ENCODE results near the gene USP6.
"Not testable (repeated sequence)": the region's sequence is repeated elsewhere in the genome, so short reads cannot be mapped to it uniquely, and the experiment has no call there.

Gene USP6

DNA sequence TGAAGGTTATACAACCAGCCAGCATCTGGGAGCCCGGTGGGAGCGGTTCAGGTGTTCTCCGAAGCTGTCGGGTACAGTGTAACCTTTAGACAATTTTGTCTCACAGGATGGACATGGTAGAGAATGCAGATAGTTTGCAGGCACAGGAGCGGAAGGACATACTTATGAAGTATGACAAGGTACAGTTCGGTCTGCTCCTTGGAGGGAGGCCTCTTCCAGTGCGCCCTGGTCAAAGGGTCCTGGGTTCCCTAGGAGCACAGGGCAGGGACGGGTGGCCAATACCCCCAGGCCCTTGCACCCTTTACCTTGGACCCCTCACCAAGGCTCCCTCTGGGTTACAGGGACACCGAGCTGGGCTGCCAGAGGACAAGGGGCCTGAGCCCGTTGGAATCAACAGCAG lies 14.4 kb downstream of the USP6 start:
- not testable (repeated sequence) for H3K4me3 ChIP-seq (ENCODE audit: low read length); H3K27me3 ChIP-seq (ENCODE audit: control insufficient read depth, insufficient read depth, low read length); H3K36me3 ChIP-seq (ENCODE audit: control insufficient read depth, insufficient read depth, low read length); DNase-seq (ENCODE audit: low read depth, low spot score); H3K9me3 ChIP-seq (ENCODE audit: control insufficient read depth, insufficient read depth, low read length); H3K27ac ChIP-seq (ENCODE audit: low read length); H3K4me1 ChIP-seq (ENCODE audit: control insufficient read depth, insufficient read depth, low read length)
- WGBS (ENCODE audit: insufficient coverage, insufficient read length): no CpG with 5 or more reads among the region's 10 CpGs

DNA sequence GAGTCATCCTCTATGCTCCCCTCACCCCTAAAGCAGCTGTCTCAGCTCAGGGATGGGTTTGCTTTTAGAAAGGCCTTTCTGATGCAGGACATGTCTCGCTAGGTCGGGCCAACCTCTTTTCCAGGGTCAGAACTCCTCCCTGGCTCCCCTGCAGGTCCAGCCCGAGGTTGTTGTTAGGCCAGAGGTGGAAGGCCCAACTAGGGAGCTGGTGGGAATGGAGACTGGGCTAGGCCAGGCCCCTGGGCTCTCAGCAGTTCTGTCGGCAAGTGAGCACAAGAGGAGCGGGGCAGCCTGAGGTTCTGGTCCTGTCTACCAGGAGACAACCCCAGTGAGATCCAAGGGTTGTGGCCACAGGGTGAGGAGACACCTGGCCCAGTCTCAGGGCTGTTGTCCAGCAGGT lies 14.9 kb downstream of the USP6 start:
- no CpG with 5 or more reads among the region's 5 CpGs for WGBS (ENCODE audit: insufficient coverage, insufficient read length)
- not testable (repeated sequence) for H3K27me3 ChIP-seq (ENCODE audit: control insufficient read depth, insufficient read depth, low read length); H3K9me3 ChIP-seq (ENCODE audit: control insufficient read depth, insufficient read depth, low read length); H3K27ac ChIP-seq (ENCODE audit: low read length); H3K4me3 ChIP-seq (ENCODE audit: low read length); H3K4me1 ChIP-seq (ENCODE audit: control insufficient read depth, insufficient read depth, low read length); H3K36me3 ChIP-seq (ENCODE audit: control insufficient read depth, insufficient read depth, low read length); DNase-seq (ENCODE audit: low read depth, low spot score)

DNA sequence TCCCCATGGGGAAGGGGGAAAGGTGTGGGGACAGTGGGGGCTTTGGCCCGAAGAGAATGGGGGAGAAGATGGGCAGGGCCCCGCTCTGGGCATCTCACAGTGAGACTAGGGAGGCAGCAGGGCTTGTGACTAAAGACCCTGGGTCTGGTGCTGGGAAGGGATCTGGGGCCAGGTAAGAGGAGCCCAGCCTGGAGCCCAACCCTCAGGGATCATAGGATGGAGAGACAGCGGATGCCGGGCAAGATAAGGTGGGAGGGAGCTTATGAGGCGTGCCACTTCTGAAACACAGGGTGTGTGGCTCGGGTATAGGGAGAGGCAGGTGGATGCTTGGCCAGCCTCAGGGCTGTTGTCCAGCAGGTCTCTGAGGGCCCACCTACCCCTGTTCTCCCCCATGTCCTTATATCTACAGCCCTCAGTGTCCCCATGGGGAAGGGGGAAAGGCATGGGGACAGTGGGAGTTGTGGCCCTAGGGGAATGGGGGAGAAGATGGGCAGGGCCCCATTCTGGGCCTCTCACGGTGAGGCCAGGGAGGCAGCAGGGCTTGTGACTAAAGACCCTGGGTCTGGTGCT lies 15.4 kb downstream of the USP6 start:
- H3K27me3 ChIP-seq (ENCODE audit: control insufficient read depth, insufficient read depth, low read length): no peaks in the 10 kb centered on the region
- no CpG with 5 or more reads among the region's 7 CpGs for WGBS (ENCODE audit: insufficient coverage, insufficient read length)
- no peak for DNase-seq (ENCODE audit: low read depth, low spot score)
- no peaks in the 10 kb centered on the region for H3K36me3 ChIP-seq (ENCODE audit: control insufficient read depth, insufficient read depth, low read length)
- H3K27ac ChIP-seq (ENCODE audit: low read length): no peak overlapping the region
- H3K9me3 ChIP-seq (ENCODE audit: control insufficient read depth, insufficient read depth, low read length): no peaks in the 10 kb centered on the region
- H3K4me3 ChIP-seq (ENCODE audit: low read length): no peak overlapping the region
- H3K4me1 ChIP-seq (ENCODE audit: control insufficient read depth, insufficient read depth, low read length): no peaks in the 10 kb centered on the region

DNA sequence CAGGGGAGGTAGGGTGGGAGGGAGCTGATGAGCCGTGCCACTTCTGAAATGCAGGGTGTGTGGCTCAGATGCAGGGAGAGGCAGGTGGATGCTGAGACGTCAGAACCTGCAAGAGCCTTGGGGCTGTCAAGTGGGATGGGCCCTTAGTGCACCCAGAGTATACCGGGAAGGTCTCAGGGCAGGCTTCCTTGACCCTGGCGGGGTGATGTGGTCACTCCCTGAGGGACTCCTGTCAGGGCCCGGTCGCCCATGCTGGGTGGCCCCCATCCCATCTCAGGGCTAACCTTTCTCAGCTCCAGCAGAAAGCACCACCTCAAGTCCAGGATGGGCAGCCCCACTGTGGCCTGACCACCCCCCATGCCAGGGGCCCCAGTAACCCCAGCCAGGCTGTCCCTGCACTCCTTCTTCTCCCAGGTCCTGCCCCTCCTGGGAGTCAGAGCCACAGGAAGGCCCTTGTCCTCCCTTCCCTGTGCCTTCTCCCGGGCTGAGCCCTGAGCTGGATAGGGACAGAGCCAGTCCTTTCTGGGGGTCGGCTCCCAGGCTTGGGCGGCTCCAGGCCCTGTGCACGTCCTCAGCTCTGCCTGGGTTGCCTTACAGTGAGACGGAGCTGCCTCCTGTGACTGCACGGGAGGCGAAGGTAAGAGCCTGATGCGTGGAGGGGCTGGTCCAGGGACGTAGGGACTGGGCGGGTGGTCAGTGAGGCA lies 16.1 kb downstream of the USP6 start:
- not testable (repeated sequence) for DNase-seq (ENCODE audit: low read depth, low spot score); H3K4me3 ChIP-seq (ENCODE audit: low read length); H3K4me1 ChIP-seq (ENCODE audit: control insufficient read depth, insufficient read depth, low read length); H3K27ac ChIP-seq (ENCODE audit: low read length); H3K36me3 ChIP-seq (ENCODE audit: control insufficient read depth, insufficient read depth, low read length); H3K27me3 ChIP-seq (ENCODE audit: control insufficient read depth, insufficient read depth, low read length); H3K9me3 ChIP-seq (ENCODE audit: control insufficient read depth, insufficient read depth, low read length)
- WGBS (ENCODE audit: insufficient coverage, insufficient read length): no CpG with 5 or more reads among the region's 16 CpGs

DNA sequence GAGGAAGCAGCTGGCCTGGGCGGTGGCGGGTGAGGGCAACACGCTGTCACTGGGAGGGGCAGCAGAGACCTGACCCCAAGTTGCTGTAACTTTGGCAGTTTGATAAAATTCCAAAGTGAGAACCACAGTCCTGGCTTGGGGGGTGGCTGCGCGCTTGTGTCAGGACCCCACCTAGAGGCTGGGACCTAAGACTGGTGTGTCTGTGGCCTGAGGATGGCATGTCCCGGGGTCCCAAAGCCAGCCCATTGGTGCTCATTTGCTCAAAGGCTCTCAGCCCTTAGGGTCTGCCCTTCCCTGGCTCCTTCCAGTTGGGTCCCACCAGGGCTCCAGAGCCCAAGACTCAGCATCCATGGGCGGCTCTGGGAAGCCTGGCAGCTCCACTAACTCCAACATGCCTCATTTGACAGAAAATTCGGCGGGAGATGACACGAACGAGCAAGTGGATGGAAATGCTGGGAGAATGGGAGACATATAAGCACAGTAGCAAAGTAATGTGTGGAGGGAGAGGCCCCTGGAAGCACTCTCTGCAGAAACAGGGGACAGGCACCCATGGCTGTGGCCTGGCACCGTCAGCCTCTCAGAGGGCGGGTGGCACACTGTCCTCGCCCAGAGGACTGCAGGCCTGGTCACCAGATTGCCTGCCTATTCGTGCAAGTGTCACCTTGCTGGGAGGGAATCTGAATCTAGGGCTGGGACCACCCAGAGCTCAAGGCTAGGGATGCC lies 16.8 kb downstream of the USP6 start:
- H3K27me3 ChIP-seq (ENCODE audit: control insufficient read depth, insufficient read depth, low read length); H3K4me3 ChIP-seq (ENCODE audit: low read length); H3K9me3 ChIP-seq (ENCODE audit: control insufficient read depth, insufficient read depth, low read length); DNase-seq (ENCODE audit: low read depth, low spot score); H3K36me3 ChIP-seq (ENCODE audit: control insufficient read depth, insufficient read depth, low read length); H3K27ac ChIP-seq (ENCODE audit: low read length); H3K4me1 ChIP-seq (ENCODE audit: control insufficient read depth, insufficient read depth, low read length): not testable (repeated sequence)
- no CpG with 5 or more reads among the region's 15 CpGs for WGBS (ENCODE audit: insufficient coverage, insufficient read length)

DNA sequence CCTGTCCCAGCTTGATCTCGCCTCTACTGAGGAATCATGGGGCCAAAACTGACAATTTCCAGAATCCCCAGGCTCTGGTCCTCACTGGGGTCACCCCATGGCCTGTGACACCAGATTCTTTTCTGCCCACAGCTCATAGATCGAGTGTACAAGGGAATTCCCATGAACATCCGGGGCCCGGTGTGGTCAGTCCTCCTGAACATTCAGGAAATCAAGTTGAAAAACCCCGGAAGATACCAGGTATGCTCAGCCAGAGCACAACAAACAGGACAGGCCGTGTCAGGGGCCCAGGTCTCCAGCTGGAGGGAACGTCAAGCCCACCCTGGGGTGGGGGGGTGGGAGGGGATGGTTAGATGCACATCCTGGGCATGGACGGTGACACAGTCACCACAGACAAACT lies 17.5 kb downstream of the USP6 start:
- DNase-seq (ENCODE audit: low read depth, low spot score): no peak
- no peak overlapping the region for H3K27ac ChIP-seq (ENCODE audit: low read length)
- H3K27me3 ChIP-seq (ENCODE audit: control insufficient read depth, insufficient read depth, low read length): no peaks in the 10 kb centered on the region
- no peak overlapping the region for H3K4me3 ChIP-seq (ENCODE audit: low read length)
- no peaks in the 10 kb centered on the region for H3K4me1 ChIP-seq (ENCODE audit: control insufficient read depth, insufficient read depth, low read length)
- H3K36me3 ChIP-seq (ENCODE audit: control insufficient read depth, insufficient read depth, low read length): no peaks in the 10 kb centered on the region
- no peaks in the 10 kb centered on the region for H3K9me3 ChIP-seq (ENCODE audit: control insufficient read depth, insufficient read depth, low read length)
- WGBS (ENCODE audit: insufficient coverage, insufficient read length): no CpG with 5 or more reads among the region's 8 CpGs

DNA sequence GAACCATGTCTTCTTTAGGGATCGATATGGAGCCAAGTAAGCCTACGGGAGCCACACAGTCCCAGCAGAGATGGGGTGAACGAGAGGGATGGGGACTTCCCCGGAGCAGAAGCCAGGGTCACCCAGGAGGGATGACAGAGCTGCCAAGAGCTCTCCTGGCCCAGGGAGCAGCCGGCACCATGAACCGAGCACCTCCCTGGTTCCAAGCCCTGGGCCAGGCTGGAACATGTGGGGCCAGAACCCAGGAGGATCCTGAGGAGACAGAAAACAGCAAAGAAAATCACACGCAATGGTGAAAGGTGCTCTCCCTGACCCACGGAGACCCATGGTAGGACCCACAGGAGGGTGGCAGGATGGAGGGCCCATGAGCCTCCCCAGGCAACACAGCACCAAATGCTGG lies 18.1 kb downstream of the USP6 start:
- not testable (repeated sequence) for H3K27me3 ChIP-seq (ENCODE audit: control insufficient read depth, insufficient read depth, low read length); H3K9me3 ChIP-seq (ENCODE audit: control insufficient read depth, insufficient read depth, low read length); H3K36me3 ChIP-seq (ENCODE audit: control insufficient read depth, insufficient read depth, low read length); H3K27ac ChIP-seq (ENCODE audit: low read length); DNase-seq (ENCODE audit: low read depth, low spot score); H3K4me1 ChIP-seq (ENCODE audit: control insufficient read depth, insufficient read depth, low read length); H3K4me3 ChIP-seq (ENCODE audit: low read length)
- WGBS (ENCODE audit: insufficient coverage, insufficient read length): no CpG with 5 or more reads among the region's 8 CpGs

DNA sequence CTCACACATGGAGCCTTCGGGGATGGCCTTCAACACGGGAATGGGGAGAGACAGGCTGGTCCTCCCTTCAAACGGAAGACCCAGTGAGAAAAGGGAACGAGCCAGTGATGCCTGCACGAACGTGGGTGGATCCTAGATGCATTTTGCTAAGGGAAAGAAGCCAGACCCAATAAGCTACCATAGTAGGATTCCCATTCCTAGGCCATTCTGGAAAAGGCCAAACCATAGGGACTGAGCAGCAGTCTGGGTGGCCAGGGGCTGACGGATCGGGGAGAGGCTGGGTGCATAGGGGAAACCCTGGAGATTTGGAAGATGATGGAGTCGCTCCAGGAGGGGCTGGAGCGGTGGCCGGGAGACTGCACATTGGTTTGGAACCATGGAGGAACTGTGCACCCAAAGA lies 18.7 kb downstream of the USP6 start:
- not testable (repeated sequence) for H3K4me1 ChIP-seq (ENCODE audit: control insufficient read depth, insufficient read depth, low read length); H3K36me3 ChIP-seq (ENCODE audit: control insufficient read depth, insufficient read depth, low read length); H3K9me3 ChIP-seq (ENCODE audit: control insufficient read depth, insufficient read depth, low read length); DNase-seq (ENCODE audit: low read depth, low spot score); H3K27me3 ChIP-seq (ENCODE audit: control insufficient read depth, insufficient read depth, low read length); H3K27ac ChIP-seq (ENCODE audit: low read length); H3K4me3 ChIP-seq (ENCODE audit: low read length)
- WGBS (ENCODE audit: insufficient coverage, insufficient read length): no CpG with 5 or more reads among the region's 11 CpGs

DNA sequence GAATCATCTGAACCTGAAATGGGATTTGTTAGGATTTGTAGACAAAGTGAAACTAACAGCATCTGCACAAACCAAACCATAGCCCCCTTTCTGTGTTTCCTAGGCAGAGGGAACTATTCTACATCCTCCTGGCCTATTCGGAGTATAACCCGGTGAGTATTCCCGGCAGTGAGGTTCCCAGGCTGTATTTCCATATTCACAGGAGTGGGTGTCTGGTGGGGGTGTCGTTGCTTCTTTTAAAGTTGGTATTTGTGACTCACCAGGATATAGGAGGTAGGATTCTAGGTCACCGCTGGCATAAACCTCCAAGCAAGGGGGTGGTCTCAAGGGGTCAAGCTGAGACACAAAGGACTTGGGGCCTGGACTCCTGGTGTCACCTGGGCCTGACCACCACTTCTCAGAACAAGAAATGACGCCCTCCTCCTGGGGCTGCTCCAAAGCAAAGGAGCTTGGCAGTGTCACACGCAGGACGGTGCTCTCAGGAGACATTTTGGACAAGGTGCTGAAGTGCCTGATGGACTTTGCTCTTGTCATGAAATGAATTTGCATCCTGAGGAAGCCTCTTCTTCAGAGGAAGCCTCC lies 19.4 kb downstream of the USP6 start:
- H3K27ac ChIP-seq (ENCODE audit: low read length); H3K36me3 ChIP-seq (ENCODE audit: control insufficient read depth, insufficient read depth, low read length); H3K4me1 ChIP-seq (ENCODE audit: control insufficient read depth, insufficient read depth, low read length); H3K9me3 ChIP-seq (ENCODE audit: control insufficient read depth, insufficient read depth, low read length); H3K4me3 ChIP-seq (ENCODE audit: low read length); DNase-seq (ENCODE audit: low read depth, low spot score); H3K27me3 ChIP-seq (ENCODE audit: control insufficient read depth, insufficient read depth, low read length): not testable (repeated sequence)
- no CpG with 5 or more reads among the region's 8 CpGs for whole genome bisulfite sequencing (ENCODE audit: insufficient coverage, insufficient read length)

DNA sequence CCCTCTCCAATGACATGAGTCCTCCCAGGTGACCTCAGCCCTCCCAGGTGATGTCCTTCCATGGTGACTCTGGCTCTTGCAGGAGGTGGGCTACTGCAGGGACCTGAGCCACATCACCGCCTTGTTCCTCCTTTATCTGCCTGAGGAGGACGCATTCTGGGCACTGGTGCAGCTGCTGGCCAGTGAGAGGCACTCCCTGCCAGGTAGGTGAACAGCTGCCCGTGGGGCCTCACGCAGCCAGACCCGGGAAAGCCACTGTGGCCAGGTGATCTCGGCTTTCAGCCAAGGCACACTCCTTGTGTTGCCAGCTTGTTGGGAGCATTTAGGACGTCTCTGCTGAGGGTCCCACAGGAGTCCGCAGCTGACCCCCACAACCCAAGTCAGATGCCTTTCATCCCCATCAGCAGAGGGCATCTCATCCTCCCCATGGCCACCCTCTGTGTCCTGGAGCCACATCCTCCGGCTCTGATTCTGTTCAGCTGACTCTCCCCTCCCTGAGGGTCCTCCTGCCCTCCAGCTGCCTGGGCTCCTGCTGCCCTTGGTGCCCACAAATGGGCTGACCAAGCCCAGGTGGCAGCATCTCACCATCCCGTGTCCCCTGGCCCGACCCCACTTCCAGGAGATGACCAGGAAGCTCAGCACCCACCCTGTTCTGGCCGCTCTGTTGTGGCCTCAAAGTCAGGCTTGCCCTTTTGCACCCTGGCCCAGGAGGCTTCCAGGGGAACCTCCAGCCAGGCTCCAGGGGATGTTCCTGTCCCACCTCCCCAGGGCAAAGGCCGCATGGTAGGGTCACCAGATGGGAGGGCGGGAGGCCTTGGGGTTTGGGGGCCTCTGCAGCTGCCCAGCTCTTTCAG lies 20.1 kb downstream of the USP6 start:
- Histone ChIP-seq H3K27ac (ENCODE audit: low read length) (no peak overlapping the region), H3K4me1 (ENCODE audit: control insufficient read depth, insufficient read depth, low read length) (no peaks in the 10 kb centered on the region), H3K9me3 (ENCODE audit: control insufficient read depth, insufficient read depth, low read length) (no peaks in the 10 kb centered on the region), H3K36me3 (ENCODE audit: control insufficient read depth, insufficient read depth, low read length) (no peaks in the 10 kb centered on the region), H3K27me3 (ENCODE audit: control insufficient read depth, insufficient read depth, low read length) (no peaks in the 10 kb centered on the region), H3K4me3 (ENCODE audit: low read length) (no peak overlapping the region)
- DNase-seq (ENCODE audit: low read depth, low spot score): no peak
- WGBS (ENCODE audit: insufficient coverage, insufficient read length): no CpG with 5 or more reads among the region's 14 CpGs

All from iPS DF 6.9 (cell line).